ENCODE data around the gene PDE4B.

PDE4B gene

DNA sequence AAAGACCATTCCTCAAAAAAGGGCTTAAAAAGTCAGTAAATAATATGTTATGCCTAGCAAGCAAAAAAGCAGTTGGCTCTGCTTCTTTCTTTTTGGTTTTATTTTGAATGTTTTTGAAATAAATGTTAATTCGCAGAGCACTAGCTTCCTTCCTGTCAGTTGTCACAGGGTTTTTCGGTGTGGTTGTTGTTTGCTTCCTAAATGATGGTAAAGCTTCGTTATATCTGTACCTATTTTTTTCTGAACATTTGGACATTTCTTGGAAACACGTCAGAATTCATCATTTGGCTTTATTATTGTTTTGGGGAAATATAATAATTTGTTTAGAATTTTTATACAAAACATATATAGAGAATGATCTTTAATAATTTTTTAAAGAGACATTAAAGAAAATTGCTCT, 389.3 kb downstream of the PDE4B start:
- no peak for DNase-seq (ENCODE audit: low read depth, low spot score)
- TF ChIP-seq, protein P1, sequence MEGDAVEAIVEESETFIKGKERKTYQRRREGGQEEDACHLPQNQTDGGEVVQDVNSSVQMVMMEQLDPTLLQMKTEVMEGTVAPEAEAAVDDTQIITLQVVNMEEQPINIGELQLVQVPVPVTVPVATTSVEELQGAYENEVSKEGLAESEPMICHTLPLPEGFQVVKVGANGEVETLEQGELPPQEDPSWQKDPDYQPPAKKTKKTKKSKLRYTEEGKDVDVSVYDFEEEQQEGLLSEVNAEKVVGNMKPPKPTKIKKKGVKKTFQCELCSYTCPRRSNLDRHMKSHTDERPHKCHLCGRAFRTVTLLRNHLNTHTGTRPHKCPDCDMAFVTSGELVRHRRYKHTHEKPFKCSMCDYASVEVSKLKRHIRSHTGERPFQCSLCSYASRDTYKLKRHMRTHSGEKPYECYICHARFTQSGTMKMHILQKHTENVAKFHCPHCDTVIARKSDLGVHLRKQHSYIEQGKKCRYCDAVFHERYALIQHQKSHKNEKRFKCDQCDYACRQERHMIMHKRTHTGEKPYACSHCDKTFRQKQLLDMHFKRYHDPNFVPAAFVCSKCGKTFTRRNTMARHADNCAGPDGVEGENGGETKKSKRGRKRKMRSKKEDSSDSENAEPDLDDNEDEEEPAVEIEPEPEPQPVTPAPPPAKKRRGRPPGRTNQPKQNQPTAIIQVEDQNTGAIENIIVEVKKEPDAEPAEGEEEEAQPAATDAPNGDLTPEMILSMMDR (IDR thresholded peaks at IDR 0.05; ENCODE audit: low read depth, low read length) = no peak
- no peak overlapping the region for H3K4me3 ChIP-seq (ENCODE audit: low read depth, low read length)
- in situ Hi-C loops (cut with HindIII; ENCODE audit: low sequenced_read_pairs) = no loop called here

DNA sequence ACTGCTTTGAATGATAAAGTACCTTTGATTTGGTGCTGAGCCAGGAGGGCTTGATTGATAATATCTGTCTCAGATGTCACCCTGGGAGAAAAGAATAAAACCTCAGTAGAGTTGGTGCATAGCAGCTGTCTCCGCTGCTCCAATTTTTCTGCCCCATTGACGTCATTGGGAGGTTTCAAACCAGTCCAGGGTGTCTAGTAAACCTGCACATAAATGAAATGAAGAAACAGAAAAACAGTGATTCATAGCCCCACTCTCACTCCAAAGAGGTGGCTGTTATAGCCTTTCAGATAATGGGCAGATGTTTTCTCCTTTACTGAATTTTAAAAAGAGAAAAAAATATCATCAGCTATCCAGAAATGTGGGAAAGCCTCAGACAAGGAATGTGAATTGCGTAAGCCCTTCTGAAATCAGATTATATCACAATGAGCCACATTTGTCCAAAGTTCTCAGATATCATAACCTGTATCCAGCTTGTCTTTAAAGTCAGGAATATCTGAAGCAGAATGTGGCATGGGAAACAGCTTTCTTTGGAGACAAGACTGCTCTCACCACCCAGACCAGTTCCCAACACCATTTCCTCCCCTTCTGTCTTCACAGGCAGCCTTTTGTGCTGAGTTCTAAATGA, 390.0 kb downstream of the PDE4B start:
- TF ChIP-seq, protein P1 (IDR thresholded peaks at IDR 0.05; ENCODE audit: low read depth, low read length) = no peak
- peak; percentile 76 for DNase-seq (ENCODE audit: low read depth, low spot score)
- no peak overlapping the region for H3K4me3 ChIP-seq (ENCODE audit: low read depth, low read length)
- in situ Hi-C loops (cut with HindIII; ENCODE audit: low sequenced_read_pairs) = no loop called here

DNA sequence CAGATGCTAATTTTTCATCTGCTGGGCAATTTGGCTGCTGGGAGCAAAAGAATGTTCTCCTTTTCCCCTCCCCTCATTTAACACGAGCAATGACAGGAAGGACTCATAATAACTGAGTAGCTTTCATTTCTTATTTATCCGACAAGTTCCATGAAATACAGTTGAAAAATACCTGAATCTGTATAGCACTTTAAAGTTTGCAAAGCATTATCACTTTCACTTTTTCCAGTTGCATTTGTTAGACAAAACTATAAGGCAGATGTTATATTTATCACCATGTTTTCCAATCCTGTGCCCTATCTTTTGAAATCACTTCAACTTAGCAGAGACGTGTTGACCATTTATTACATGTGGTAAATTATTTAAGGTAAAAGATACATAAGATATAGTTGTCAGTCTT, 390.7 kb downstream of the PDE4B start:
- in situ Hi-C loops (cut with HindIII; ENCODE audit: low sequenced_read_pairs) = no loop called here
- H3K4me3 ChIP-seq (ENCODE audit: low read depth, low read length) = no peak overlapping the region
- no peak for DNase-seq (ENCODE audit: low read depth, low spot score)
- TF ChIP-seq, protein P1 (IDR thresholded peaks at IDR 0.05; ENCODE audit: low read depth, low read length) = no peak

DNA sequence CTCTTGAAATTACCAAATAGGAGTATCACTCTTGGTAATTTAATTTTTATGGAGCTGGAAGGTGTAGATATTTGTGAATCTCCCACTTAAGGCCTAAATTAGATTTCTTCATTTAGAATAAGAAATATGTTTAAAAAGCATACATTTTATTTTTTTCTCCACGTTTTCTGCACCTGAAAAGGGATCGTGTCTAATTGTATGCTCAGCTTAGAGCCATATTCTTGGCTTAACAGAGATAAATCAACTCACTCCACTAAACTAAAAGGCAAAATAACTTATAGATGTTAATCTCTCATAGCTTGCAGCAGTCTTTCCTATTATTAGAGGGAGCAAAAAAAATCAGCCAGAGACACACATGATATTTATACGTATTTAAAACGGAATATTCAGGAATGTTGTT, 404.4 kb downstream of the PDE4B start:
- TF ChIP-seq, protein P1 (IDR thresholded peaks at IDR 0.05; ENCODE audit: low read depth, low read length) = no peak
- DNase-seq (ENCODE audit: low read depth, low spot score) = no peak
- in situ Hi-C loops (cut with HindIII; ENCODE audit: low sequenced_read_pairs) = no loop called here
- no peak overlapping the region for H3K4me3 ChIP-seq (ENCODE audit: low read depth, low read length)

DNA sequence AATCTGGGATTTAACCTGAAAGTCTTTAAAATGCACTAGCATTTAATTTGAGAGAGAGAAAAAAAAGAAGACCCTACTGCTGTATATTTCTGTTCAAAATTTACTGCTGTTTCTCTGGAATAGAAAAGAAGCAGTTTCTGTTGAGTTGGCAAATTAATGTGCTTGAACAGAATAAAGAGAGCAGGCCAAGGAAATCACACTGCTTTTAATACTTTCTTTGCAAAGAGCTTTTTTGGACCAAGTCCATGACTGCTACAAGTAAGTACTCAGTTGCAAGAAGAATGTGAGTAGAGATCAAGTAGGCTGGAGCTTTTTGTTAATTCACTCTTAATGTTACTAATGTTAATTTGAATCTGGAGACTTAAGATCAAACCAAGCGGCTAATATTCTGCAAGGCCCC, 405.1 kb downstream of the PDE4B start:
- TF ChIP-seq, protein P1 (IDR thresholded peaks at IDR 0.05; ENCODE audit: low read depth, low read length) = no peak
- in situ Hi-C loops (cut with HindIII; ENCODE audit: low sequenced_read_pairs) = no loop called here
- no peak for DNase-seq (ENCODE audit: low read depth, low spot score)
- no peak overlapping the region for H3K4me3 ChIP-seq (ENCODE audit: low read depth, low read length)

DNA sequence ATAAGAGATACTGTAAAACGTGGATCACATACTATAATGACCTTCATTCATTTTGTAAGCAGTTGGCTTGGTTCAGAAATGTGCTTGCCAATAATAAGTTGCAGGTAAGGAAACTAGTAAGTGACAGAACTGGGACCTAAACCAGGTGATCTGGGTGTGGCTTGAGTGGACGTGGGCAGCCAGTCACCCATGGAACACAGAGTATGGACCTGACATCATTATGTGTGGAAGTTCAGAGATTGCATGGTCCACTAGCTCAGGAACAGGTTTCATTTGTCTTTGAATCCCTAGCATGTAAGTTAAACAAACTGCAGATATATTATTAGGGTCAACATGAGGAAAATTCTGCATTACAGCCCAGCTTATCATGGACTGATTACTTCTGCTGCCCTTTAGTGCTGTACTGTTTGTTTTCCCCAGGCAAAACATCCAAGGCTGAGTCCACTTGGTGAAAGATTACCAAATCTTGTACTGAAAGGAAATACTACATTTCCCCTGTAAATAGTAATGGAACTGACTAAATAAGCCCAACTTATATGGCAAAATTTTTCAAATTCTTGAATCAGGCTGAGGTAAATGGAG, 414.0 kb downstream of the PDE4B start:
- in situ Hi-C loops (cut with HindIII; ENCODE audit: low sequenced_read_pairs) = no loop called here
- no peak overlapping the region for H3K4me3 ChIP-seq (ENCODE audit: low read depth, low read length)
- TF ChIP-seq, protein P1 (IDR thresholded peaks at IDR 0.05; ENCODE audit: low read depth, low read length) = no peak
- DNase-seq (ENCODE audit: low read depth, low spot score) = no peak

Data from astrocyte of the spinal cord (primary cell).